ENCODE measurements around the gene STX17. TPM values are rescaled to one million over a fixed set of nuclear protein-coding genes. Genes with fewer than 3 reads are reported as not detected.

STX17 gene
- total RNA-seq, 1 donor, result 21.2 TPM

DNA sequence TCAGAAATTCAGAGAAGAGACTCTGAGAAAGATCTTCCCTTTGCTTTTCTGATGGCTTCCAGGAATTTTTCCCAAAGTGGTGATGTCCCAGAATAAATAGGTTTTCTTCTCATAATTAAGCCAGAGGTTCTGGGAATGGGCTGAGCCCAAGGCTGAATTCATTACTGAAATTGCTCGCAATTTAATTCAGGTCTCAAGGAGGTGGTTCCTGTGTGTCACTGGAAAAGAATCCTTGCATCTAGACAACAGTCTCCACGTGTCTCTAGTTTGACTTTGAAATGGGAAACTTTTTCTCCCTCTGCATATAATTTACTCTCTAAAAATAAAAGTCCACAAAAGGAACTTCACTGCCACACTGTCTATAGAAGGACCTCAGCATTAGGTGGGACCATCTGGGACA lies 27.8 kb upstream of the STX17 start:
- TF ChIP-seq, protein P1, sequence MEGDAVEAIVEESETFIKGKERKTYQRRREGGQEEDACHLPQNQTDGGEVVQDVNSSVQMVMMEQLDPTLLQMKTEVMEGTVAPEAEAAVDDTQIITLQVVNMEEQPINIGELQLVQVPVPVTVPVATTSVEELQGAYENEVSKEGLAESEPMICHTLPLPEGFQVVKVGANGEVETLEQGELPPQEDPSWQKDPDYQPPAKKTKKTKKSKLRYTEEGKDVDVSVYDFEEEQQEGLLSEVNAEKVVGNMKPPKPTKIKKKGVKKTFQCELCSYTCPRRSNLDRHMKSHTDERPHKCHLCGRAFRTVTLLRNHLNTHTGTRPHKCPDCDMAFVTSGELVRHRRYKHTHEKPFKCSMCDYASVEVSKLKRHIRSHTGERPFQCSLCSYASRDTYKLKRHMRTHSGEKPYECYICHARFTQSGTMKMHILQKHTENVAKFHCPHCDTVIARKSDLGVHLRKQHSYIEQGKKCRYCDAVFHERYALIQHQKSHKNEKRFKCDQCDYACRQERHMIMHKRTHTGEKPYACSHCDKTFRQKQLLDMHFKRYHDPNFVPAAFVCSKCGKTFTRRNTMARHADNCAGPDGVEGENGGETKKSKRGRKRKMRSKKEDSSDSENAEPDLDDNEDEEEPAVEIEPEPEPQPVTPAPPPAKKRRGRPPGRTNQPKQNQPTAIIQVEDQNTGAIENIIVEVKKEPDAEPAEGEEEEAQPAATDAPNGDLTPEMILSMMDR (IDR thresholded peaks at IDR 0.05; ENCODE audit: insufficient read depth, low read length), result no peak
- no peak for DNase-seq (ENCODE audit: low read depth)
- H3K4me3 ChIP-seq (ENCODE audit: low read depth, low read length), result no peak overlapping the region

DNA sequence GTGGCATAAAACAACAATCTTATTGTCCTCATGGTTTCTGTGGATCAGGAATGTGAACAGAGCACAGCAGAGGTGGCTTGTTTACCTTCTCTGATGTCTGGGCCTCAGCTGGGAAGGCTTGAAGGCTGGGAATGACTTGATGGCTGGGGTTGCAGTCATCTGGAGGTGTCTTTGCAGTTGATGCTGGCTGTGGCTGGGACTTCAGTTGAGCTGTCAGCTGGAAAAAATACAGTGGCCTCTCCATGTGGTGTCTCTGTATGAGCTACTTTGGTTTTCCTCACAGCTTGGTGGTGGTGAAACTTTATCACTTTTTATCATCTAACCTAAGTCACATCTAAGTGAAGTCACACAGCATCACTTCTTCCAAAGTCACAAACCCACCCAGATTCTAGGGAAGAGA lies 24.7 kb upstream of the STX17 start:
- DNase-seq (ENCODE audit: low read depth), result no peak
- H3K4me3 ChIP-seq (ENCODE audit: low read depth, low read length), result no peak overlapping the region

DNA sequence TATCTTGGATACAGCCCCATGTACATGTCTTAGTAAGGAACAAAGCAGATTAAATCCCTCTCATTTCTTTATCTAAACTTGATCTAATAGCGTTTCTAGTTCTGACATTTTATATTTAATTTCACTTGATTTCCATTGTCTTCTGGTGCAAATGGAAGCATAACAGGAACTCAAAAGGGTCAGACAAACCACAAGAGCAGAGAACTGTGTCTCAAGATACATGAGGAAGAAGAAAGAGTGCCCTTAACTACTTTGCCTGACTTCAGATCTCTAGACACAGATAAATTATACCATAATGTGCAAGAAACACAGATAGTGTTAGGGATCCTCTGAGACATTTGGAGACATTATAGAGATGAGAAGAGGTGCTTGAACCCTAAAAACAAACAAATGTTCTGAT lies 20.7 kb upstream of the STX17 start:
- no peak overlapping the region for H3K4me3 ChIP-seq (ENCODE audit: low read depth, low read length)
- no peak for DNase-seq (ENCODE audit: low read depth)
- TF ChIP-seq, protein P1 (IDR thresholded peaks at IDR 0.05; ENCODE audit: insufficient read depth, low read length), result no peak

More for the DNA sequence above, 24.7 kb upstream of the STX17 start:
- TF ChIP-seq, protein P1 (IDR thresholded peaks at IDR 0.05; ENCODE audit: insufficient read depth, low read length), result no peak

DNA sequence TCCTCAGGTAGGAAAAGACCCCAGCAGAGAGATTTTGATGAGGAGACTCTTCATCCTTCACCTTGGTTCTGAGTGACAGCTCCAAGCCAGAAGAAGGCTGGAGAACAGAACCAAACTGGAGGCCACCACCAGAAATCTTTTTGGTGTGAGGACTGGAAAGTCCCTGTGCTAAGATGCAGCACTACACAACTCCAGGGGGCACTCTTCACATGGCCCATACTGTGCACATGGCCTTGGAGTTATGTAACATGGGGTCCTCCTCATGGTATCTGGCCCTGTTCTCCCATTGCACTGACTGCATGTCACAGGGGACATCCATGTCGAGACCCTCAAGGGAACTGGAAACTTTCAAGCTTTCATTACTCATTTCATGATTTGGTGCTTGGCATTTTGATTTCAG lies 17.3 kb upstream of the STX17 start:
- no peak for DNase-seq (ENCODE audit: low read depth)
- H3K4me3 ChIP-seq (ENCODE audit: low read depth, low read length), result no peak overlapping the region
- TF ChIP-seq, protein P1 (IDR thresholded peaks at IDR 0.05; ENCODE audit: insufficient read depth, low read length), result no peak

DNA sequence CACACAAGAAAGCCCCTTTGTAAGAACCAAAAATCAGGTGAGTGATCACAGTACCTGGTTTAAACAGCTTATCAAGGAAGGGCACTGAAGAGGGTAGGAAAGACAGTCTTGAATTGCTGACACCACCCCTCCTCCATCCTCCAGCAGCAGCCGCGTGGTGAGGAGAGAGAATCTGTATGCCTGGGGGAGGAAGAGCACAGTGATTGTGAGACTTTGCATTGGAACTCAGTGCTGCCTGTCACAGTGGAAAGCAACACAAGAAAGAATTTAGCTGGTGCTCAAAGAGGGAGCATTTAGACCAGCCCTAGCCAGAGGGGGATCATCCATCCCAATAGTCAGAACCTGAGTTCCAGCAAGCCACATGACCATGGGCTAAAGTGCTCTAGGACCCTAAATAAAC lies 11.6 kb upstream of the STX17 start:
- DNase-seq (ENCODE audit: low read depth), result no peak
- H3K4me3 ChIP-seq (ENCODE audit: low read depth, low read length), result no peak overlapping the region
- TF ChIP-seq, protein P1 (IDR thresholded peaks at IDR 0.05; ENCODE audit: insufficient read depth, low read length), result no peak

DNA sequence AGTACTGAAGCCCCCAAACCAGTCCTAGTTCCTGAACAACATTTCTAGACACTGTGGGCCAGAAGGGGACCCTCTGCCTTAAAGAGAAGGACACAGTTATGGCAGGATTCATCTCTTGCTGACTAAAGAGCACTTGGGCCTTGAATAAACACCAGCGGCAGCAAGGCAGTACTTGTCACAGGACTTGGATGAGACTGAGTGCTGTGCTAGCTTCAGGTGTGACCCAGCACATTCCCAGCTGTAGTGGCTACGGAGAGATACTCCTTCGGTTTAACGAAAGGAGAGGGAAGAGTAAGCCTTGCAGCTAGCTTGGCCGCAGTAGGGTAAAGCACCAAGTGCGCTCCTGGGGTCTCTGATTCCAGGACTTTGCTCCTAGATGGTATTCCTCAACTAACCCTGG lies 10.9 kb upstream of the STX17 start:
- H3K4me3 ChIP-seq (ENCODE audit: low read depth, low read length), result no peak overlapping the region
- DNase-seq (ENCODE audit: low read depth), result no peak
- TF ChIP-seq, protein P1 (IDR thresholded peaks at IDR 0.05; ENCODE audit: insufficient read depth, low read length), result no peak

DNA sequence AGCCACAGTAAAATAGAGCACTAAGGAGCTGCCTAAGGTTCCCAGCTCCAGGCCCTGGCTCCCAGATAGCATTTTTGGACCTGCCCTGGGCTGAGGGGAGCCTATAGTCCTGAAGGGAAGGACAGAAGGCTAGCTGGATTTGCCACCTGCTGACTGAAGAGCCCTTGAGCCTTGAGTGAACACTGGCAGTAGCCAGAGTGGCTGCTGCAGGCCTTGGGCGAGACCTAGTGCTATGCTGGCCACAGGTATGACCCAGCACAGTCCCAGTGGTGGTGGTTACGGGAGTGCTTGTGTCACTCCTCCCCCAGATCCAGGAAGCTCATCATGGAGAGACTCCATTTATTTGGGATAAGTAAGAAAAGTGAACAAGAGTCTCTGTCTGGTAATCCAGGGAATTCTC lies 10.3 kb upstream of the STX17 start:
- TF ChIP-seq, protein P1 (IDR thresholded peaks at IDR 0.05; ENCODE audit: insufficient read depth, low read length), result no peak
- H3K4me3 ChIP-seq (ENCODE audit: low read depth, low read length), result no peak overlapping the region
- DNase-seq (ENCODE audit: low read depth), result no peak

Measured in fibroblast of the aortic adventitia (primary cell).